Measurements from ENCODE around the gene ELOVL4.

The ELOVL4 gene

DNA sequence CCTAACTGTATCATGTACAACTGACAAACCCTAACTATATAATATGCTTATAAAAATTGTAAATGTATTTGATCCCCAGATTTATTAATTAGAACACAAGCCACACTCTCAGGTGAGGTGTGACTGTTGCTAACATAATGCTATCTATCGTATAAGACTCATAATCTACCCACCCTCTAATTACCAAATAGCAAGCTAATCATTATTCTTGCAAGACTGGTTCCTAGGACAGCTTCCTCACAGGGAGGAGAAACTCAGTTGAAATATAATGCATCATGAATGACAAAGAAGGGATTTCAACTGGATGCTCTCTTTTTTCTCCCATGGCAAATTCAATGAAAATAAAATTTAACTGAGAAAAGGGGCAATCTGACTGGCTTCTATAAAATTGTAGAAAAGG lies 35.4 kb downstream of the ELOVL4 start:
- DNase-seq: no peak

DNA sequence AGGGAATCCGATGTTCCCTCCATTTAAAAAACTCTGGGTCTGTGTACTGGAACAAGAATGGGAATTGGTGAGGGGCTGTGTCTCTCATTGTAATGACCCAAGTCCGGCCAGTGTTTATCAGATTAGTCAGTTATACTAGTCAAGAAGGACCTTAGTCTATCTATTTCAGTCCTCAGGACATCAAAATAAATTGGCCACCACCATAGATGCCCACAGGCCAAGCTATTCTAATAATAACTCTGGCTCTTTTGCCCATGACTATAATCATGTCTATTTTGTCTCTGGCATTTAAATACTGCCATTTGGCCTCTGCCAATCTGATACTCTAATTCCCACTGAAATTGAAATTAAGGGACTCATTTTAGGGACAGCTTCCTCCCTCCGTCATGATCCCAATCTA lies 37.8 kb downstream of the ELOVL4 start:
- DNase-seq: no peak

DNA sequence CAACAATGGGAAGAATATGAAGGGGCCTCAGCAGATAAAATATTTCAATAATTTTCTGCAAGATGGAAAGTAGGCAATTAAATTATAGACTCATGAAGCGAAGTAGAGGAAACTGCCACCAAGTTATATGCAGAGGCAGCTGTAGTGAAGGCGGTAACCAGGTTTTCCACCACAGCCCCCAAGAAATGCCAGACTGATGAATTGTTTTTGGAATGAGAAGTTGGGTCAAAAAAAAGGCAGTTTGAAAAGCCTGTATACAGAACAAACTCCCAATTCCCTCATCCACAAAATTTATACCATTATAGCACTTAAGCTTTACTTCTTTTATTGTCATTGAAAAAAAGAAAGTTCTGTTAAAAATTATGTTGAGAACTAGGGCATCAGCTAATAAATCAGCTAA lies 45.3 kb downstream of the ELOVL4 start:
- no peak for DNase-seq

DNA sequence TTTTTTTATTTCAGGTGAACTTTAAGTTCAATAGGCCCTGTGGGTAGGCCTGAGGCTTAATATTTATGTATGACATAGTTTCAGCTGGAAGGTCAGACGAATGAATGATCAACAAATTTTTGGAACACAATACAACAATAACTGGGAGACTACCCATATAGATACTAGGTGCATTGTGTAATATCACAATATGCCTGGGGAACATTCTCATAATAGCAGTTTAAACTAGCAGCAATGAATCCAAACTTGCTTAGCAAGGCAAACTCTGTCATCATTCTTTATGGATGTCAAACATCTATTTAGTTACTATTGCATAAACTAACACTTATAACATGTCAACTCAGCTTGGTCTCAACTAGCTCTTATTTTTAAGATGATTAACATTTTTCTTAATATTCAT lies 49.3 kb downstream of the ELOVL4 start:
- DNase-seq: no peak

DNA sequence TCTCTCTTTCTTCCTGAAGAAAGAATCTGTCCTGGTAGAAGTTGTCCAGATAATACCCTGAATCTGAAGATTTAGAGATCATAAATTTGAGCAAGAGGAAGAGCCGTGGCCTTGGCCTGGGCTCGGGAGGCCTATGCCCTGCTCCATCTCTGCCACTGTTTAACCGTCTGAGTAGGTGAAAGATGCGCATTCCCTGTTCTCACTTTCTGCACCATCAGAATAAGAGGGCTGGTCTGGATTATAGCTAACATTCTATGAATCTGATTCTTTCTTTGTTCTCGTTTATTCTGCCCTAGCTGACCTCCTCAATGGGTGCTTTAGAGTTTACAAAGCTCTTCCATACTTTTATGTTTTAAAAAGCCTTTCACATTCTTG lies 51.3 kb downstream of the ELOVL4 start:
- DNase-seq: no peak

DNA sequence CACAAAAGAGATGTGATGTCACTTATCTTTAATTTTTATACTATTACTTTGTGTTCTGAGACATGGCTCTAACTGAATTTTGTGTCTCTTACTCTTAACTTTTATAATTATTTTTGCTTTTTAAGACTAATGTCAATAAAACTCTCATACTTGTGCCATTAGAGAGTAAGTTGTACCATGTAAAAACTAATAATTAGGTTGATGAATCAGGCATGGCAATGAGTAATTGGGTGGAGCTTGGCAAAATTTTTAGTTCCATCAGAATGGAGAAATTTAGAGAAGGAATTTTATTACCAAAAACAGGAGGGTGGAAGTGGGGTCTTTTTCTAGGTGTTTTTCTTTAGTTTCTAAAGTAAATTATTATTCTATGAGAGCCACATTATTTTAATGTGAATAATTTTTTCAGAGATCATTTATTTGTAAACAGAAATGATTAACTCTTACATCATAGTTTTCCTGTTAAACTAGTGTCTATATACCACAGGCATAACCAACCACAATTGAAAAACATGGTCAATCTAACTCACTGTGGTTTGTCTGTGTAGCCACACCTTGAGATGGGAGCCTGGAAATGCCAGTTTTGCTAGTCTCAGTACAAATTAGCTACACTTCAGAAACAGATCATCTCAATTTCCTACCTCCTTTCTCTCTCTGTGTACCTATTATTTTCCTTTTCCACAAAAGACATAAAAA lies 51.8 kb downstream of the ELOVL4 start:
- DNase-seq: no peak

DNA sequence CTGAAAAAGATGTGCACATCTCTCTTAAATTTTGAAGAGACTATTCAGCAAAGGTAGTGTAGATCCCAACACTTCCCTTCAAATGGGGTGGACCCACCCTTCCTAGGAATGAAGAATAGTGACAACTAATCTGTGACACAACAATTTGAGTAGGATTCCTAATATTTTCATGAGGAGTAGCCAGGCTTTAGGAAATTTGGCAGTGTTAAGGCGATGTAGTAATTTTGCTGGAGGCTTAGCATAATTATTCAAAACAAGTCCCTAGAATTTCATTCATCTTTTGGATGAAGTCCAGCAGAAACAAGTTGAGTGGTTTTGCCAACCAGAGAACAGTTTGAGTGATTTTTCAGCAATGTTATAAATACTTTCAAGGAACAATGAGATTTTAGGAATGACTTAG lies 52.4 kb downstream of the ELOVL4 start:
- no peak for DNase-seq

DNA sequence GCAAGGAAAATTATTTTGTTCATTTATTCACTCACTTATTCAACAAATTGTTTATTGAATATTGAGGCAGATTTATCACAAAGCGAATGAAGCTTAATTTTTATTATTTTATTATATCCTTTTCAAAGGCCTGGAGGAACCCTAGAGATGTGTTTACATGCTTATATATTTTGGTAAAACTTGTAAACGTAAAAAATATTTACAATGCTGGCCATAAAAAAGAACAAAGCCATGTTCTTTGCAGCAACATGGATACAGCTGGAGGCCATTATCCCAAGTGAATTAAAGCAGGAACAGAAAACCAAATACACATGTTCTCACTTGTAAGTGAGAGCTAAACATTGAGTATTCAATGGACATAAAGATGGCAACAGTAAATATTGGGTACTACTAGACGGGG lies 58.8 kb downstream of the ELOVL4 start:
- DNase-seq: no peak

DNA sequence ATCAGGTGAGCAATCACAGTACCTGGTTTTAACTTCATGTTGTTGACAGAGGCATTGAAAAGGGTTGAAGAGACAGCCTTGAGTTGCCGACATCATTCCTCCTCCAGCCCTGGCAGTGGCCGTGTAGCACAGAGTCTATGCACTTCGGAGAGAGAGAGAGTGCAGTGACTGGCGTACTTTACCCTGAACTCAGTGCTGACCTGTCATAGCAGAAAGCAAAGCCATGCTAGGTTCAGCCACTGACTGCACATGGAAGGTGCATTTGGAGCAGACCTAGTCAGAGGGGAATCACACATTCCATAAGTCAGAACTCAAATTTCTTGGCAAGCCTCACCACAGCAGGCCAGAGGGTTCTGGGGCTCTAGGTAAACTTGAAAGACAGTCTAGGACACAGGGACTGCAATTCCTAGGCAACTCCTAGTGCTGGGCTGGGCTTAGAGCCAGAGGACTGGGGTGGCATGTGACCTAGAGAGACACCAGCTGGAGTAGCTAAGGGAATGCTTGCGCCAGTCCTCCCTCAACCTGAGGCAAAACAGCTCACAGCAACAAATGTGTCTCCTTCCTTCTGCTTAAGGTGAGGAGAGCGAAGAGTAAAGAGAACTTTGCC lies 69.1 kb downstream of the ELOVL4 start:
- DNase-seq: no peak

DNA sequence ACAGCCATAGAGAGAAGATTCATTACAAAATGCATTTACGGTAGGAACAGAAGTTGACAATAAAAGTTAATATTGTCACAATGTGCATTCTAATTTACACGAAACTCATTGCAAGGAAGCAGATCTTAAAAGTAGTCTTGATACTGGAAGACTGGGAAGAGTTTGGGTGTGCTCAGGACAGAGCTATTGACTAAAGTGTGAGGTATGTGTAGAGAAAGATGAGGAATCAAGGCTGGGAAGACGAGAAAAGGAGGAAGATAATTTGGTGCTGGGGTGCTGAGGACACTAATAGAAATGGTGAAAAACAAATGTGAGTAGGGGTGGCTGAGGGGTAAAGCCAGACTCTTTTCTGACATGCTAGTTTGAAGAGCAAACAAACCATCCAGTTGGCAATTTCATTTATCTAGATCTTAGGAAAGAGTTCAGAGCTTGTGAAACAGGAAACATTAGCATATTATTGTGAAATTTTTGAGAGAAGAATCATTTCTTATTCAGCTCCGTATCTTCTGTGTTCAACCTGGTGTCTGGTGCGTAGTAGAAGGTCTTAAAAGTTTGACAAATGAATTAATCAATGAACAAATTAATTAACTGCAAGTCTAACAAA lies 72.7 kb downstream of the ELOVL4 start:
- no peak for DNase-seq

DNA sequence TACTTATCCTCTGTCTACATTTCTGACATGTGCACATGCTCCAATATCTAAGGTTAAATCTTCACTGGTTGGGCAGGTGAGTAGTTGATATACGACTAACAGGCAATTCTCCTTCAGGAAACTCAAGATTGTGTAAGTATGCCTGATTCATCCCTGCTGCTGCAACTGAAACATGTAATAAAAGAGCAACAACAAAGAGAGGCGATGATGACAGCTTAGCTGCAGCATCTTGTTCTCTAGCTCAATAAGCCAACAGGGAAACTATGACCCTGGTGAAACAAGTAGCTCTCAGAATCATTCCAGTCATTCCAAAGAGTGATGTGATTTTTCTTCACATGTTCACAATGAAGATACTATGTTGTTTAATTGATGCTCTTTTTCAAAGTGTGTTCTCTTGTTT lies 74.4 kb downstream of the ELOVL4 start:
- DNase-seq: no peak

DNA sequence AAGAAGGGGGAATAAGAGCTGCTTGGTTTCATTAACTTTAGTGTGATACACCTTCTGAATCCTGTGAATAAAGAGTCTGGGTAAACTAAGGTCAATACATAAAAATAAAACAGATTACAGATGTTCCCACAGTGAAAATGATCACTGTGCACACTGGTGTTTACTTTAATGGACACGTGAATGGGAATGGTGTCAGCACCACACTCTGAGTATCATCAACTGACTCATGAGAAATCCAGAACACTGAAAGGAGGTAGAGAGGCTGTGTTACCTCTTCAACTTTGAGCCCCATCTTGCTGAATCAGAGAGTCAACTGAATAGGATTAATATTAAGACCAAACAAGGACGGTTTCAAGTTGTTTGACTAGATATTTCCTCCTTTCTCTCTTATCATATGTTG lies 75.0 kb downstream of the ELOVL4 start:
- DNase-seq: no peak

DNA sequence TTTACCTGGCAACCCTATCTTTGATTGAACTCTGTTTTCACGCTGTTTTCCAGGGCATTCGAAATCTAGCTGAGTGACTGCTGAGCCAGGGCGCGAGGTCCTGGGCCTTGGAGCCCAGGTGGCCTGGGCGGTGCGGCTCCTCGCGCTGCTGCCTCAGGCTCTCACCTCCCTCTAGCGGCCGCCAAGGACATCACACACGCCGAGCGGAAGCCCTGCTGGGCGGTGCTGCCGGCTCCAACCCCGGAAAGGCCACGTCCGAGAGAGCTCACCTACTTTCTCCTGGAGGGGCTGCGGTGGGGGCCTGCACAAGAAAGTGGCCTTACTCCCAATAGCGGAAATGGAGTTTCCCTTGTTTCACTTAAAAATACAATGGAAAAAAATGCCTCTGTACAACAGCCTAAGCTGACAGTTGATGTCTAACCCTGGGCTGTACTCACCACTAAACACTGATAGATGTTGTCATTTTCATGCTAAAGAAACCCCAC lies 77.7 kb downstream of the ELOVL4 start:
- peak; percentile 44 to 61 for DNase-seq

DNA sequence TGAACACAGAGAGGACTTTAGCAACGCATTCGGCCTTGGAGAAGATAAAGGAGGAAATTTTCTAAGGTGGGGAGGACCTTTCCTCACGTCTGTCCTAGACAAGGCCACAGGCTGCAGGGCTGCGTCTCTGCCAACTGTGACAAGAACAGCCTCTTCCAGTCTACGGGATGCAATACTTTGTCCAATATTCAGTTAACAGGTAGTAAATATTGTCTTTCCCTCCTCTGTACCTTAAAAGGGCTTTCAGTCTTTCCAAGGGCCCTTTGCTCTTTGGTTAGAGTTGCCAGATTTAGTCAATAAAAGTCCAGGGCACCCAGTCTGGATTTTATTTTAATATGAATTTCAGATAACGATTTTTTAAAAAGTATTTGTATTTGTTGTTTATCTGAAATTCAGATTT lies 78.2 kb downstream of the ELOVL4 start:
- DNase-seq: no peak

DNA sequence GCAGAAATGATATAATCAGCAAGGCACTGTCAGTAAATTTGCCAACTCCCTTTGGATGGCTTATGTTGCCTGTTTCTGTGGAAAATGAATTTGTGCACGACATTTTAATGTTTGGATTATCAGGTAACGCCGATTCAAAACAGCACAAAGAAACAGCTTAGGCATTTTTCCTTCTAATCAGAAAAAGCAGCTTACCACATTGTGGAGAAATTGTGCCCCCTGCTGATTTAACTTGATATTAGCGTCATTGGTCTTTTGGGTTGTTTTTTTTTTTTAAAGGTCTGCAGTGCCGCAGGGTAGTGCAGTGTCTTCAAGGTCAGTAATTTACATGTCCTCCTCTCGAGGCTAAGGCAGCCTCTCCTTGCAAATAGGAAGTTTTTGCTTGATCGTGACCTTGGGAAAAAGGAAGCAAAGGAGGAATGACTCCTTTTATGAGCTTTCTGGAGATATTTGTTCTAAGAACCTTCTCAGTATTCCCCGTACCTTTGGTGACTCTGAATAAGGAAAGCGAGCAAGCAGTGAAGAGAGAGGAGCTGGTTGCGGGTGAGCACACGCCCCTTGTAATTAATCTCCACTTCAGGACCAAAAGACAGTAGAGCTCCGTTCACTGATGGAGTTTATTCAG lies 79.1 kb downstream of the ELOVL4 start:
- peak; percentile 64 to 84 for DNase-seq
